ENCODE results near the gene INCENP.

INCENP gene

DNA sequence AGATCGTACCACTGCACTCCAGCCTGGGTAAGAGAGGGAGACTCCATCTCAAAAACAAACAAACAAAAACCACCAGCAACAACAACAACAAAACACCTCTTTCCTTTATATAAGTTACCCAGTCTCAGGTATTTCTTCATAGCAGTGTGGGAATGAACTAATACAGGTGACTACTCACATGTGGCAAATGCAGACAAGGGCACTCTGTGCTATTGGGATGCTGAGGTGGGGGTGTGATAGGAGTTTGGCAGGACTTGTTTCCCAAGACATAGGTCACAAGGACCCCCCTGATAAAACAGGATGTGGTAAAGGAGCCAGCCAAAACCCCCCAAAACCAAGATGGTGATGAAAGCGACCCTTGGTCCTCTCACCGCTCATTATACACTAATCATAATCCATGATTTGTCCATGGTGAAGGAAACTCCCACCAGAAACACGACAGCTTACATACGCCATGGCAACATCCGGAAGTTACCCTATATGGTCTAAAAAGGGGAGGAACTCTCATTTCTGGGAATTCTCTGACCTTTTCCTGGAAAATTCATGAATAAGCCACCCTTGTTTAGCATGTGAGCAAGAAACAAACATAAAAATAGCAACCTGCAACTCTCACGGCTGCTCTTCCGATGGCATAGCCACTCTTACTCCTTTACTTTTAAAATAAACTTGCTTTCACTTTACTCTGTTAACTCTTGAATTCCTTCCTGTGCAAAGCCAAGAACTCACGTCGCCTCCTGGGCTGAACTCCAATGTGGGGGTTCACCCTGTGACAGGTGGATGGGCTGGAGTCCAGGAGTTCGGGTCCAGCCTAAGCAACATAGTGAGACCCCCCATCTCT, 18.8 kb upstream of the INCENP start:
- ChIA-PET POLR2A (no interaction called here), CTCF (interaction anchor here (1.7 to 5.6 kb wide), 3 partner anchors 24 to 206 kb away, joined by 8 to 108 read pairs (median 88); no protein-coding TSS in a partner anchor)
- no peak overlapping the region for H3K4me3 ChIP-seq (ENCODE audit: low read depth, low read length)
- no peaks in the 10 kb centered on the region for H3K36me3 ChIP-seq (ENCODE audit: control insufficient read depth in 2 of 2, insufficient read depth in 1 of 2, low read length in 2 of 2)
- TF ChIP-seq RBAK (tag by site-specific recombination; IDR thresholded peaks at IDR 0.05) (no peak), GLIS1 (tag by site-specific recombination; IDR thresholded peaks at IDR 0.05) (no peak), ZNF747 (tag by site-specific recombination; IDR thresholded peaks at IDR 0.05) (no peak), ZFP37 (tag by site-specific recombination; IDR thresholded peaks at IDR 0.05) (no peak)
- no peaks in the 10 kb centered on the region for H3K4me1 ChIP-seq (ENCODE audit: control insufficient read depth, insufficient read depth, low read length)
- H3K9me3 ChIP-seq (ENCODE audit: control insufficient read depth, insufficient read depth, low read depth, low read length) = no peaks in the 10 kb centered on the region
- H3K27ac ChIP-seq (ENCODE audit: extremely low read depth, low read depth, low read length) = no peak overlapping the region

DNA sequence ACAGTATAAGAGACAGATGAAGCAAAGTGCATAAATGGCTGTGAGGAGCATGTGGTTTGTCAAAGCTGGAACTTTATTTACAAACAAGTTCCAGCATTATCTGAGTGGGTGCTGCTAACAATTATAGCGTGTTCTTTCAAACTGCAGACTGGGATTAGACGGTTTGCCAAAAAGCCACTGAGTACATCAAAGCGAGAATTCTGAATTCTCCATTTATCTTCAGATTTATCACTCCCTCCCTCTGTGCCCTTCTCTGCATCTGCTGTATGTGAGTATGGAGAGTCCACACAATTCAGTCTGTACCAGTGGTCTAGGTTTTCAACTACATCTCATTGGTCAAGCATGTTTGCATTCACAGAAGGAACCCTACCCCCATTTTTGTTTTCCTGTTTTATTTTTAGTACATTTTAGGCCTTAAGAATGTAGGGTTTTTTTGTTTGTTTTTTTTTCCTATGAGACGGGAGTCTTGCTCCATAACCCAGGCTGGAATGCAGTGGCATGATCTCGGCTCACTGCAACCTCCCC, 18.1 kb upstream of the INCENP start:
- CTCF ChIA-PET = interaction anchor here (0.7 to 5.6 kb wide), 7 partner anchors 14 to 224 kb away, joined by 3 to 108 read pairs (median 48); partner anchors contain the start of gene BEST1
- Histone ChIP-seq H3K9me3 (ENCODE audit: control insufficient read depth, insufficient read depth, low read depth, low read length) (no peaks in the 10 kb centered on the region), H3K4me1 (ENCODE audit: control insufficient read depth, insufficient read depth, low read length) (no peaks in the 10 kb centered on the region), H3K36me3 (ENCODE audit: control insufficient read depth in 2 of 2, insufficient read depth in 1 of 2, low read length in 2 of 2) (no peaks in the 10 kb centered on the region), H3K27ac (ENCODE audit: extremely low read depth, low read depth, low read length) (no peak overlapping the region), H3K4me3 (ENCODE audit: low read depth, low read length) (no peak overlapping the region)
- POLR2A ChIA-PET = no interaction called here
- TF ChIP-seq ZNF544 (tag by site-specific recombination; IDR thresholded peaks at IDR 0.05) = no peak
- TF ChIP-seq WT1 (tag by site-specific recombination; IDR thresholded peaks at IDR 0.05) = no peak
- TF ChIP-seq ZNF146 (tag by site-specific recombination; IDR thresholded peaks at IDR 0.05) = no peak
- TF ChIP-seq MYNN (tag by site-specific recombination; IDR thresholded peaks at IDR 0.05; ENCODE audit: borderline replicate concordance) = no peak
- TF ChIP-seq SP3 (tag by site-specific recombination; IDR thresholded peaks at IDR 0.05) = no peak
- no peak for TF ChIP-seq HOXD13 (CRISPR knock-in tag; IDR thresholded peaks at IDR 0.05; ENCODE audit: borderline replicate concordance)
- TF ChIP-seq ZNF510 (tag by site-specific recombination; IDR thresholded peaks at IDR 0.05; ENCODE audit: insufficient replicate concordance) = no peak
- TF ChIP-seq KLF1 (tag by site-specific recombination; IDR thresholded peaks at IDR 0.05) = no peak
- no peak for TF ChIP-seq ZNF202 (tag by site-specific recombination; IDR thresholded peaks at IDR 0.05; ENCODE audit: borderline replicate concordance)
- no peak for TF ChIP-seq ZNF138 (tag by site-specific recombination; IDR thresholded peaks at IDR 0.05; ENCODE audit: borderline replicate concordance)
- no peak for TF ChIP-seq ZNF311 (tag by site-specific recombination; IDR thresholded peaks at IDR 0.05; ENCODE audit: borderline replicate concordance)
- TF ChIP-seq ZNF223 (tag by site-specific recombination; IDR thresholded peaks at IDR 0.05) = no peak
- no peak for TF ChIP-seq ZNF629 (tag by site-specific recombination; IDR thresholded peaks at IDR 0.05)
- TF ChIP-seq, protein P1, sequence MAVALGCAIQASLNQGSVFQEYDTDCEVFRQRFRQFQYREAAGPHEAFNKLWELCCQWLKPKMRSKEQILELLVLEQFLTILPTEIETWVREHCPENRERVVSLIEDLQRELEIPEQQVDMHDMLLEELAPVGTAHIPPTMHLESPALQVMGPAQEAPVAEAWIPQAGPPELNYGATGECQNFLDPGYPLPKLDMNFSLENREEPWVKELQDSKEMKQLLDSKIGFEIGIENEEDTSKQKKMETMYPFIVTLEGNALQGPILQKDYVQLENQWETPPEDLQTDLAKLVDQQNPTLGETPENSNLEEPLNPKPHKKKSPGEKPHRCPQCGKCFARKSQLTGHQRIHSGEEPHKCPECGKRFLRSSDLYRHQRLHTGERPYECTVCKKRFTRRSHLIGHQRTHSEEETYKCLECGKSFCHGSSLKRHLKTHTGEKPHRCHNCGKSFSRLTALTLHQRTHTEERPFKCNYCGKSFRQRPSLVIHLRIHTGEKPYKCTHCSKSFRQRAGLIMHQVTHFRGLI (tag by site-specific recombination; IDR thresholded peaks at IDR 0.05) = no peak
- TF ChIP-seq, protein P2, sequence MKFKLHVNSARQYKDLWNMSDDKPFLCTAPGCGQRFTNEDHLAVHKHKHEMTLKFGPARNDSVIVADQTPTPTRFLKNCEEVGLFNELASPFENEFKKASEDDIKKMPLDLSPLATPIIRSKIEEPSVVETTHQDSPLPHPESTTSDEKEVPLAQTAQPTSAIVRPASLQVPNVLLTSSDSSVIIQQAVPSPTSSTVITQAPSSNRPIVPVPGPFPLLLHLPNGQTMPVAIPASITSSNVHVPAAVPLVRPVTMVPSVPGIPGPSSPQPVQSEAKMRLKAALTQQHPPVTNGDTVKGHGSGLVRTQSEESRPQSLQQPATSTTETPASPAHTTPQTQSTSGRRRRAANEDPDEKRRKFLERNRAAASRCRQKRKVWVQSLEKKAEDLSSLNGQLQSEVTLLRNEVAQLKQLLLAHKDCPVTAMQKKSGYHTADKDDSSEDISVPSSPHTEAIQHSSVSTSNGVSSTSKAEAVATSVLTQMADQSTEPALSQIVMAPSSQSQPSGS (tag by site-specific recombination; IDR thresholded peaks at IDR 0.05; ENCODE audit: low read depth) = no peak
- TF ChIP-seq SETDB1 (IDR thresholded peaks at IDR 0.05; ENCODE audit: insufficient read length, low read length) = no peak
- TF ChIP-seq SP7 (tag by site-specific recombination; IDR thresholded peaks at IDR 0.05) = no peak
- TF ChIP-seq ZNF677 (tag by site-specific recombination; IDR thresholded peaks at IDR 0.05) = no peak
